ENCODE measurements around the gene ANKRD23.

ANKRD23 gene

GRCh38 chr2:96870626-96871255 lies 26.9 kb upstream of the ANKRD23 start:
- H3K4me3 ChIP-seq (ENCODE audit: low read length) = peak overlapping the region; percentile 41
- DNase-seq (ENCODE audit: low read depth) = peak; percentile 47
- TF ChIP-seq CTCF (IDR thresholded peaks at IDR 0.05; ENCODE audit: insufficient read depth, low read depth, low read length, missing control alignments) = no peak

- H3K4me3 ChIP-seq (ENCODE audit: low read length) = peak within 1 kb of the TSS; percentile 76
- TF ChIP-seq CTCF (IDR thresholded peaks at IDR 0.05; ENCODE audit: insufficient read depth, low read depth, low read length, missing control alignments) = no peak
- DNase-seq (ENCODE audit: low read depth) = peak; percentile 51
Measured at GRCh38 chr2:96869822-96870625, 26.2 kb upstream of the ANKRD23 start, which contains the start of gene SEMA4C. SEMA4C (minus strand) TSS chr2:96870080; CDS start chr2:96867886, 2,194 bp downstream.

GRCh38 chr2:96869281-96869821 lies 25.5 kb upstream of the ANKRD23 start:
- H3K4me3 ChIP-seq (ENCODE audit: low read length) = peak overlapping the region; percentile 76
- DNase-seq (ENCODE audit: low read depth) = peak; percentile 54
- TF ChIP-seq CTCF (IDR thresholded peaks at IDR 0.05; ENCODE audit: insufficient read depth, low read depth, low read length, missing control alignments) = no peak

- peak; percentile 70 for DNase-seq (ENCODE audit: low read depth)
- peak; percentile 39 for TF ChIP-seq CTCF (IDR thresholded peaks at IDR 0.05; ENCODE audit: insufficient read depth, low read depth, low read length, missing control alignments)
- H3K4me3 ChIP-seq (ENCODE audit: low read length) = peak overlapping the region; percentile 76
Measured at GRCh38 chr2:96868555-96869280, 24.9 kb upstream of the ANKRD23 start.

GRCh38 chr2:96867756-96868554 lies 24.1 kb upstream of the ANKRD23 start:
- no peak for TF ChIP-seq CTCF (IDR thresholded peaks at IDR 0.05; ENCODE audit: insufficient read depth, low read depth, low read length, missing control alignments)
- H3K4me3 ChIP-seq (ENCODE audit: low read length) = peak overlapping the region; percentile 76
- DNase-seq (ENCODE audit: low read depth) = no peak

Measured in epithelial cell of esophagus (primary cell).